Heart left ventricle (tissue), 16 donors: ENCODE measurements around the gene SLC39A12. TPM values are rescaled to one million over a fixed set of nuclear protein-coding genes. Genes with fewer than 3 reads are reported as not detected.

Source experiments
- ATAC-seq, 4 donors: fragments of 200-7000 bp; cut with Tn5 transposase; one replicate each; pipeline ENCODE4 v1.9.1; 2020 to 2022; ENCODE audit warnings: moderate library complexity in 4 of 4, mild to moderate bottlenecking in 3 of 4, moderate number of reproducible peaks in 1 of 4
- DNase-seq, 5 donors: peaks; one replicate each; pipeline ENCODE4 v3.0.0-alpha.2; 2020
- H3K27ac ChIP-seq, 12 donors: fragments of 200-600 bp; sonication (generic) in 4 of 12; one replicate each; pipeline versions ENCODE4 v1.5.0 to v1.8.0; 2016 to 2022; ENCODE audit warnings: mild to moderate bottlenecking in 2 of 12
- H3K27me3 ChIP-seq, 9 donors: fragments of 200-600 bp; sonication (generic) in 2 of 9; one replicate each; pipeline versions ENCODE4 v1.5.1 to v1.8.0; 2016 to 2022; ENCODE audit warnings: mild to moderate bottlenecking in 3 of 9
- H3K36me3 ChIP-seq, 9 donors: fragments of 200-600 bp; sonication (generic) in 2 of 9; one replicate each; pipeline versions ENCODE4 v1.5.0 to v1.8.0; 2018 to 2022; ENCODE audit warnings: mild to moderate bottlenecking in 2 of 9
- H3K4me1 ChIP-seq, 12 donors: fragments of 200-600 bp; sonication (generic) in 4 of 12; one replicate each; pipeline versions ENCODE4 v1.5.0 to v1.8.0; 2016 to 2022; ENCODE audit warnings: mild to moderate bottlenecking in 3 of 12
- H3K4me3 ChIP-seq, 12 donors: fragments of 200-600 bp; sonication (generic) in 4 of 12; one replicate each; pipeline versions ENCODE4 v1.5.0 to v1.8.0; 2017 to 2022; ENCODE audit warnings: mild to moderate bottlenecking in 9 of 12, moderate library complexity in 4 of 12
- H3K9me3 ChIP-seq, 12 donors: fragments of 200-600 bp; sonication (generic) in 4 of 12; one replicate each; pipeline versions ENCODE4 v1.5.0 to v1.8.0; 2016 to 2022; ENCODE audit warnings: mild to moderate bottlenecking in 1 of 12
- POLR2A ChIP-seq, 2 donors: fragments of 450-650 bp; IDR thresholded peaks; one replicate each; pipeline ENCODE4 v1.6.1; 2017; ENCODE audit warnings: antibody characterized with exemption in 2 of 2, mild to moderate bottlenecking in 2 of 2, moderate library complexity in 2 of 2
- WGBS, 4 donors: extraction: QIAGEN DNeasy Blood & Tissue Kit in 2 of 4; methylation state at CpG; one replicate each; pipeline versions ENCODE4 v1.1.5 to v1.1.7; 2013 to 2018; 5-methylcytosine and 5-hydroxymethylcytosine counted together
- intact Hi-C, 10 donors: fragments of 100-400 bp; cut with DNase I; formaldehyde crosslinking; loops; one replicate each; pipeline versions ENCODE4 v1.11.1 to v1.14.2; 2022
- polyA plus RNA-seq, 2 donors: library from polyadenylated mRNA; stranded (reverse); fragments of 200-250 nt; gene quantifications; one replicate each; pipeline ENCODE4 v1.2.3, GENCODE V29; 2013
- total RNA-seq, 9 donors: library from RNA; depleted of rRNA in 2 of 9; stranded (reverse); fragments of >200 nt in 2 of 9; fragmentation: NEBNext Ultra II Directional in 3 of 9; extraction: Animal tissue kit (Norgen Biotek cat#: 25700) in 3 of 9; gene quantifications; one replicate each; pipeline versions ENCODE4 v1.1.0 to v1.2.4, GENCODE V29; 2016 to 2023
- TF ChIP-seq, protein P1 (sequence below), 12 donors: fragments of 200-600 bp; sonication (generic) in 4 of 12; IDR thresholded peaks; one replicate each; pipeline versions ENCODE4 v1.5.0 to v1.8.0; 2018 to 2022; ENCODE audit warnings: antibody characterized with exemption in 12 of 12, mild to moderate bottlenecking in 5 of 12
- donor health status: ischemic (EF 13 %, LVEDD 7.1; RV severe dilation, severe dysfunction).
- donor health status: healthy with polysubstance abuse.
- donor health status: DM: no; HTN: yes; CAD: no.
- donor health status: DM: no; HTN: no; CAD: no.
- donor health status: ischemic (EF 25% LVEDD 6.9; RV normal size, moderate dysfunction).
- donor health status: ischemic (EF 25% LVEDD 5.7; RV mildly dilated, moderate dysfunction).
- donor health status: healthy.
- donor health status: DM: yes; HTN: yes; CAD: no.
- donor health status: ischemic (EF 35%, LVEDD 5.7; RV mildly dilated, moderate dysfunction).
- donor health status: nonischemic (EF 11% LVEDD 7.7; RV severe dilation, severe dysfunction).
- donor health status: DM: yes; HTN: yes; CAD: no.
- donor health status: PGD.
- donor health status: ischemic (EF 29% LVEDD 5.4; RV normal size, mild dysfunction).
- donor health status: nonischemic (EF 23%, LVEDD 6.1; RV moderate dilation, normal function).

Gene SLC39A12
- total and polyA plus RNA-seq, 11 donors = 0.08 to 0.27 TPM; not detected in 9

DNA sequence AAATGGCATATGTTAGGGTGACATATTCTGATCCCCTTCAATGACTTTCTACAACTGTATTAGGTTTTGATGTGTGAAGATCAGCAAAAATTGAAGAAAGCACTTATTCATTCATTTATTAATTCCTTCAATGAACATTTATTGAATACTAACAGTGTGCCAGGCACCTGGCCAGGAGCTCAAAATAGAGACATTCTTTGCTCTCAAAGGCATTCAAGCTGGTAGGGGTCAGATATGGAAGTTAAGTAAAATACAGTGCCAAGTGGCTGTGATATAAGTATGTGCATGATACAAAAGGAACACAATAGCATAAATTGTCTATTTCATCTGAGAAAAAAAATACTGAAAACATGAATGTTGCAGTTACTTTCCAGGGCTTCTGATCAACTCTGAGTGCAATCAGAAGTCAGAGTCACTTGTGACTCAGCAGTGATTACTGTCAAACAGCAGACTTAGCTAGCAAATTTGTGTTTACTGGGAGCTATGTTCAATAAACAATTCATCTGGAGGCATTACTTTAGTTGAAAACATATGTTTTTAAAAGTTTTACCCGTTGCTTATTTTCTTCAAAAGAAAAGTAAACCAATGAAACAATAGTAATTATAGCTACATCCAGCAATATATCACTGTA lies 128.1 kb downstream of the SLC39A12 start:
- intact Hi-C loops = loop anchor here in 1 of 10 donors (10.0 kb wide), 1 partner anchor 165 kb away; no protein-coding TSS in a partner anchor
- WGBS, 4 donors = 72 to 91% (median 83%) methylated on average over 1 of the region's 1 CpG
- ATAC-seq = no peak

GRCh38 chr10:18082381-18082780 lies 130.7 kb downstream of the SLC39A12 start:
- intact Hi-C loops = loop anchor here in 1 of 10 donors (10.0 kb wide), 1 partner anchor 168 kb away; no protein-coding TSS in a partner anchor
- WGBS, 4 donors = 67 to 75% (median 70%) methylated on average over 8 of the region's 8 CpGs
- H3K4me3 ChIP-seq = no peak overlapping the region
- H3K36me3 ChIP-seq = no peaks in the 10 kb centered on the region
- ATAC-seq = no peak
- no peak for DNase-seq
- peaks cover 0 to 10% (median 2%) of the 10 kb centered on the region in 12 donors for H3K4me1 ChIP-seq
- TF ChIP-seq POLR2A (IDR thresholded peaks at IDR 0.05) = no peak
- no peak overlapping the region for H3K27ac ChIP-seq
- H3K9me3 ChIP-seq = no peaks in the 10 kb centered on the region
- H3K27me3 ChIP-seq = no peaks in the 10 kb centered on the region

More for the DNA sequence above, 128.1 kb downstream of the SLC39A12 start:
- TF ChIP-seq, protein P1, sequence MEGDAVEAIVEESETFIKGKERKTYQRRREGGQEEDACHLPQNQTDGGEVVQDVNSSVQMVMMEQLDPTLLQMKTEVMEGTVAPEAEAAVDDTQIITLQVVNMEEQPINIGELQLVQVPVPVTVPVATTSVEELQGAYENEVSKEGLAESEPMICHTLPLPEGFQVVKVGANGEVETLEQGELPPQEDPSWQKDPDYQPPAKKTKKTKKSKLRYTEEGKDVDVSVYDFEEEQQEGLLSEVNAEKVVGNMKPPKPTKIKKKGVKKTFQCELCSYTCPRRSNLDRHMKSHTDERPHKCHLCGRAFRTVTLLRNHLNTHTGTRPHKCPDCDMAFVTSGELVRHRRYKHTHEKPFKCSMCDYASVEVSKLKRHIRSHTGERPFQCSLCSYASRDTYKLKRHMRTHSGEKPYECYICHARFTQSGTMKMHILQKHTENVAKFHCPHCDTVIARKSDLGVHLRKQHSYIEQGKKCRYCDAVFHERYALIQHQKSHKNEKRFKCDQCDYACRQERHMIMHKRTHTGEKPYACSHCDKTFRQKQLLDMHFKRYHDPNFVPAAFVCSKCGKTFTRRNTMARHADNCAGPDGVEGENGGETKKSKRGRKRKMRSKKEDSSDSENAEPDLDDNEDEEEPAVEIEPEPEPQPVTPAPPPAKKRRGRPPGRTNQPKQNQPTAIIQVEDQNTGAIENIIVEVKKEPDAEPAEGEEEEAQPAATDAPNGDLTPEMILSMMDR (IDR thresholded peaks at IDR 0.05) = no peak
- no peak for TF ChIP-seq POLR2A (IDR thresholded peaks at IDR 0.05)
- no peak overlapping the region for H3K27ac ChIP-seq
- peak in 1 of 5 donors; percentile 36 for DNase-seq
- H3K4me1 ChIP-seq = peaks cover 0 to 10% (median 2%) of the 10 kb centered on the region in 12 donors
- no peaks in the 10 kb centered on the region for H3K9me3 ChIP-seq
- H3K27me3 ChIP-seq = peaks cover 0 to 3% (median 0%) of the 10 kb centered on the region in 9 donors
- H3K36me3 ChIP-seq = no peaks in the 10 kb centered on the region
- no peak overlapping the region for H3K4me3 ChIP-seq

GRCh38 chr10:18085855-18086254 lies 134.1 kb downstream of the SLC39A12 start:
- ATAC-seq = no peak
- intact Hi-C loops = loop anchor here in 1 of 10 donors (10.0 kb wide), 1 partner anchor 171 kb away; no protein-coding TSS in a partner anchor

DNA sequence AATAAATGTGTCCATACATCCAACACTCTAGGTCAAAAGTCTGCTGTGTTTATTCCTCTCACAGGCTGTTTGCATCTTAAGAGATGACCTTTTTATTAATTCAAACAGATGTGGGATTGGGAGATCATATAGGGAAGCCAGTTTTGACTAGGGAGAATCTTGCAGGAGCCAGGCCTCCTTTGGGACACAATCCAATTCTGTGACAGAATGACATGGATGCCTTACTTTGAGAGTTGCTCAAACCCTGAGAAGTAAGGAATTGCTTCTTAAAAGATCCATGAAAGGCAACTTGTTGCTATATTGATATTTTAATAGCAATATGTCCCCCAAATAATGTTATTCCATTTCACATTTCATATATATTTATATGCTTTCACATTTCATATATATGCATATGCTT lies 135.0 kb downstream of the SLC39A12 start:
- H3K27ac ChIP-seq = peak overlapping the region in 1 of 12 donors; percentile 21
- no peaks in the 10 kb centered on the region for H3K27me3 ChIP-seq
- H3K36me3 ChIP-seq = no peaks in the 10 kb centered on the region
- ATAC-seq = no peak
- TF ChIP-seq, protein P1 (IDR thresholded peaks at IDR 0.05) = no peak
- no peak for TF ChIP-seq POLR2A (IDR thresholded peaks at IDR 0.05)
- intact Hi-C loops = loop anchor here in 1 of 10 donors (10.0 kb wide), 1 partner anchor 172 kb away; no protein-coding TSS in a partner anchor
- no peak overlapping the region for H3K4me3 ChIP-seq
- H3K4me1 ChIP-seq = peaks cover 0 to 7% (median 0%) of the 10 kb centered on the region in 12 donors
- no peaks in the 10 kb centered on the region for H3K9me3 ChIP-seq
- no peak for DNase-seq

More at GRCh38 chr10:18085855-18086254, 134.1 kb downstream of the SLC39A12 start:
- Histone ChIP-seq H3K9me3 (no peaks in the 10 kb centered on the region), H3K36me3 (no peaks in the 10 kb centered on the region), H3K4me1 (peaks cover 0 to 7% (median 0%) of the 10 kb centered on the region in 12 donors), H3K4me3 (no peak overlapping the region), H3K27ac (peak overlapping the region in 1 of 12 donors; percentile 2), H3K27me3 (no peaks in the 10 kb centered on the region)
- DNase-seq = no peak
- WGBS, 4 donors = 74 to 81% (median 79%) methylated on average over 4 of the region's 4 CpGs
- TF ChIP-seq, protein P1 (IDR thresholded peaks at IDR 0.05) = no peak
- TF ChIP-seq POLR2A (IDR thresholded peaks at IDR 0.05) = no peak
